GM23338 (cell line): ENCODE measurements around the gene TMEM114. TPM values are rescaled to one million over a fixed set of nuclear protein-coding genes. Genes with fewer than 3 reads are reported as not detected.

ENCODE experiments used
- ATAC-seq: fragments of 200-7000 bp; cut with Tn5 transposase; 3 replicates; pipeline ENCODE4 v1.9.1; 2020
- DNase-seq: peaks from one replicate; pipeline ENCODE4 v3.0.0-alpha.2; 2015; ENCODE audit warnings: low spot score
- H2AFZ ChIP-seq: fragments of 200-600 bp; sonication (generic); 2 replicates; pipeline ENCODE4 v1.8.0; 2016; ENCODE audit warnings: antibody characterized with exemption, mild to moderate bottlenecking, moderate library complexity
- H3F3A ChIP-seq: fragments of 200-600 bp; sonication (generic); replicated peaks from 2 replicates; pipeline ENCODE4 v1.8.0; 2017; ENCODE audit warnings: antibody characterized with exemption, mixed run types, low read depth
- H3K27ac ChIP-seq: fragments of 200-600 bp; sonication (generic); 2 replicates; pipeline ENCODE4 v1.6.1; 2016; ENCODE audit warnings: low read depth
- H3K27me3 ChIP-seq: fragments of 200-600 bp; sonication (generic); 2 replicates; pipeline ENCODE4 v1.8.0; 2016; ENCODE audit warnings: mild to moderate bottlenecking, mixed run types, moderate library complexity; ENCODE audit not compliant: insufficient read depth
- H3K36me3 ChIP-seq: fragments of 200-600 bp; sonication (generic); 2 replicates; pipeline ENCODE4 v1.8.0; 2016; ENCODE audit warnings: mild to moderate bottlenecking; ENCODE audit not compliant: insufficient read depth
- H3K4me1 ChIP-seq: fragments of 200-600 bp; sonication (generic); 2 replicates; pipeline ENCODE4 v1.8.0; 2016; ENCODE audit warnings: mild to moderate bottlenecking, moderate library complexity; ENCODE audit not compliant: insufficient read depth
- H3K4me2 ChIP-seq: fragments of 200-600 bp; sonication (generic); 2 replicates; pipeline ENCODE4 v1.7.1; 2017; ENCODE audit warnings: mixed run types
- H3K4me3 ChIP-seq: fragments of 200-600 bp; sonication (generic); 2 replicates; pipeline ENCODE4 v1.6.1; 2016; ENCODE audit warnings: mixed run types
- H3K79me2 ChIP-seq: fragments of 200-600 bp; sonication (generic); replicated peaks from 2 replicates; pipeline ENCODE4 v1.8.0; 2017; ENCODE audit warnings: mild to moderate bottlenecking; ENCODE audit not compliant: insufficient read depth
- H3K9me2 ChIP-seq: fragments of 200-600 bp; sonication (generic); 2 replicates; pipeline ENCODE4 v1.8.0; 2017; ENCODE audit not compliant: insufficient read depth
- H4K20me1 ChIP-seq: fragments of 200-600 bp; sonication (generic); replicated peaks from 2 replicates; pipeline ENCODE4 v1.8.0; 2017; ENCODE audit warnings: mild to moderate bottlenecking; ENCODE audit not compliant: insufficient read depth
- H3K27ac Mint-ChIP-seq: 2 replicates; pipeline ENCODE4 v1.8.0; 2020; ENCODE audit warnings: inconsistent platforms, mild to moderate bottlenecking, moderate library complexity, mixed read lengths
- H3K27me3 Mint-ChIP-seq: 3 replicates; pipeline ENCODE4 v1.8.0; 2022; ENCODE audit warnings: low read depth, mild to moderate bottlenecking, moderate library complexity, mixed read lengths, inconsistent platforms; ENCODE audit not compliant: insufficient read depth, poor library complexity
- H3K36me3 Mint-ChIP-seq: 3 replicates; pipeline ENCODE4 v1.8.0; 2021; ENCODE audit warnings: low read depth, mild to moderate bottlenecking, inconsistent platforms, moderate library complexity, mixed read lengths
- H3K4me1 Mint-ChIP-seq: 3 replicates; pipeline ENCODE4 v1.8.0; 2020; ENCODE audit warnings: mild to moderate bottlenecking, inconsistent platforms, mixed read lengths
- H3K4me3 Mint-ChIP-seq: 3 replicates; pipeline ENCODE4 v1.8.0; 2021; ENCODE audit warnings: moderate library complexity, mild to moderate bottlenecking, inconsistent platforms, mixed read lengths
- H3K9me3 Mint-ChIP-seq: 3 replicates; pipeline ENCODE4 v1.8.0; 2020; ENCODE audit warnings: moderate library complexity, mild to moderate bottlenecking, inconsistent platforms, mixed read lengths
- CREB1 ChIP-seq: fragments of 250-450 bp; sonication (Bioruptor Pico); IDR thresholded peaks from 2 replicates; pipeline ENCODE4 v1.5.0; 2020; ENCODE audit warnings: low read depth, mild to moderate bottlenecking, moderate library complexity
- EZH2 ChIP-seq: fragments of 200-600 bp; sonication (generic); IDR thresholded peaks from one replicate; pipeline ENCODE4 v1.8.0; 2017; ENCODE audit warnings: antibody characterized with exemption, mild to moderate bottlenecking, low read depth; ENCODE audit not compliant: unreplicated experiment
- EZH2phosphoT487 ChIP-seq: fragments of 200-600 bp; sonication (generic); IDR thresholded peaks from one replicate; pipeline ENCODE4 v1.8.1; 2018; ENCODE audit warnings: antibody characterized with exemption; ENCODE audit not compliant: unreplicated experiment
- POLR2AphosphoS5 ChIP-seq: IDR thresholded peaks from 2 replicates; pipeline ENCODE4 v1.6.1; 2016; ENCODE audit warnings: antibody characterized with exemption, low read depth
- ZNF114 ChIP-seq: fragments of 250-450 bp; sonication (Bioruptor Pico); IDR thresholded peaks from 2 replicates; pipeline ENCODE4 v1.5.0; 2020; ENCODE audit warnings: mild to moderate bottlenecking, moderate library complexity
- ZNF331 ChIP-seq: fragments of 250-450 bp; sonication (Bioruptor Pico); IDR thresholded peaks from 2 replicates; pipeline ENCODE4 v1.5.0; 2020; ENCODE audit warnings: low read depth, mild to moderate bottlenecking, moderate library complexity
- polyA plus RNA-seq: library from polyadenylated mRNA; unstranded; fragments of >200 nt; fragmentation: Nextera tagmentation; extraction: Ambion mirVana; gene quantifications from 2 replicates; pipeline ENCODE4 v1.2.1, GENCODE V29; 2016
- total RNA-seq: library from RNA; depleted of rRNA; stranded (reverse); fragments of >200 nt; shearing (Covaris generic); gene quantifications from 2 replicates; pipeline ENCODE4 v1.2.3, GENCODE V29; 2014
- TF ChIP-seq, protein P1 (sequence below): IDR thresholded peaks from one replicate; pipeline ENCODE4 v1.6.1; 2018; ENCODE audit warnings: antibody characterized with exemption; ENCODE audit not compliant: unreplicated experiment
- TF ChIP-seq, protein P2 (sequence below): fragments of 250-450 bp; sonication (Bioruptor Pico); IDR thresholded peaks from 2 replicates; pipeline ENCODE4 v1.5.0; 2020; ENCODE audit warnings: mild to moderate bottlenecking, moderate library complexity

The TMEM114 gene
- total and polyA plus RNA-seq, 2 experiments from 2014 or later, result 0.47 to 0.52 TPM

GRCh38 chr16:8577678-8578304 is 12.5 kb downstream of the TMEM114 start:
- no peak overlapping the region for H2AFZ ChIP-seq
- TF ChIP-seq, protein P1, sequence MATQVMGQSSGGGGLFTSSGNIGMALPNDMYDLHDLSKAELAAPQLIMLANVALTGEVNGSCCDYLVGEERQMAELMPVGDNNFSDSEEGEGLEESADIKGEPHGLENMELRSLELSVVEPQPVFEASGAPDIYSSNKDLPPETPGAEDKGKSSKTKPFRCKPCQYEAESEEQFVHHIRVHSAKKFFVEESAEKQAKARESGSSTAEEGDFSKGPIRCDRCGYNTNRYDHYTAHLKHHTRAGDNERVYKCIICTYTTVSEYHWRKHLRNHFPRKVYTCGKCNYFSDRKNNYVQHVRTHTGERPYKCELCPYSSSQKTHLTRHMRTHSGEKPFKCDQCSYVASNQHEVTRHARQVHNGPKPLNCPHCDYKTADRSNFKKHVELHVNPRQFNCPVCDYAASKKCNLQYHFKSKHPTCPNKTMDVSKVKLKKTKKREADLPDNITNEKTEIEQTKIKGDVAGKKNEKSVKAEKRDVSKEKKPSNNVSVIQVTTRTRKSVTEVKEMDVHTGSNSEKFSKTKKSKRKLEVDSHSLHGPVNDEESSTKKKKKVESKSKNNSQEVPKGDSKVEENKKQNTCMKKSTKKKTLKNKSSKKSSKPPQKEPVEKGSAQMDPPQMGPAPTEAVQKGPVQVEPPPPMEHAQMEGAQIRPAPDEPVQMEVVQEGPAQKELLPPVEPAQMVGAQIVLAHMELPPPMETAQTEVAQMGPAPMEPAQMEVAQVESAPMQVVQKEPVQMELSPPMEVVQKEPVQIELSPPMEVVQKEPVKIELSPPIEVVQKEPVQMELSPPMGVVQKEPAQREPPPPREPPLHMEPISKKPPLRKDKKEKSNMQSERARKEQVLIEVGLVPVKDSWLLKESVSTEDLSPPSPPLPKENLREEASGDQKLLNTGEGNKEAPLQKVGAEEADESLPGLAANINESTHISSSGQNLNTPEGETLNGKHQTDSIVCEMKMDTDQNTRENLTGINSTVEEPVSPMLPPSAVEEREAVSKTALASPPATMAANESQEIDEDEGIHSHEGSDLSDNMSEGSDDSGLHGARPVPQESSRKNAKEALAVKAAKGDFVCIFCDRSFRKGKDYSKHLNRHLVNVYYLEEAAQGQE, result no peak
- TF ChIP-seq POLR2AphosphoS5, result no peak
- no peak for TF ChIP-seq EZH2
- TF ChIP-seq ZNF114, result no peak
- no peak overlapping the region for H3K4me2 ChIP-seq
- peaks cover 5% of the 10 kb centered on the region; the same call in 2 of the 3 replicates for H3K9me3 Mint-ChIP-seq
- H3F3A ChIP-seq, result no peaks in the 10 kb centered on the region
- no peaks in the 10 kb centered on the region for H3K36me3 ChIP-seq
- no peak overlapping the region for H3K27ac ChIP-seq
- H3K9me2 ChIP-seq, result peaks cover 4% of the 10 kb centered on the region
- H3K27me3 Mint-ChIP-seq, result peaks cover 6% of the 10 kb centered on the region
- ATAC-seq (no peak), DNase-seq (no peak)
- H3K4me1 ChIP-seq, result no peaks in the 10 kb centered on the region
- H3K4me3 Mint-ChIP-seq, result no peak overlapping the region
- no peaks in the 10 kb centered on the region for H3K27me3 ChIP-seq
- H4K20me1 ChIP-seq, result no peaks in the 10 kb centered on the region
- peaks cover 4% of the 10 kb centered on the region; the same call in 2 of the 3 replicates for H3K36me3 Mint-ChIP-seq
- H3K79me2 ChIP-seq, result no peaks in the 10 kb centered on the region
- H3K4me3 ChIP-seq, result no peak overlapping the region
- H3K27ac Mint-ChIP-seq, result no peak overlapping the region
- H3K4me1 Mint-ChIP-seq, result peaks cover 12% of the 10 kb centered on the region

DNA sequence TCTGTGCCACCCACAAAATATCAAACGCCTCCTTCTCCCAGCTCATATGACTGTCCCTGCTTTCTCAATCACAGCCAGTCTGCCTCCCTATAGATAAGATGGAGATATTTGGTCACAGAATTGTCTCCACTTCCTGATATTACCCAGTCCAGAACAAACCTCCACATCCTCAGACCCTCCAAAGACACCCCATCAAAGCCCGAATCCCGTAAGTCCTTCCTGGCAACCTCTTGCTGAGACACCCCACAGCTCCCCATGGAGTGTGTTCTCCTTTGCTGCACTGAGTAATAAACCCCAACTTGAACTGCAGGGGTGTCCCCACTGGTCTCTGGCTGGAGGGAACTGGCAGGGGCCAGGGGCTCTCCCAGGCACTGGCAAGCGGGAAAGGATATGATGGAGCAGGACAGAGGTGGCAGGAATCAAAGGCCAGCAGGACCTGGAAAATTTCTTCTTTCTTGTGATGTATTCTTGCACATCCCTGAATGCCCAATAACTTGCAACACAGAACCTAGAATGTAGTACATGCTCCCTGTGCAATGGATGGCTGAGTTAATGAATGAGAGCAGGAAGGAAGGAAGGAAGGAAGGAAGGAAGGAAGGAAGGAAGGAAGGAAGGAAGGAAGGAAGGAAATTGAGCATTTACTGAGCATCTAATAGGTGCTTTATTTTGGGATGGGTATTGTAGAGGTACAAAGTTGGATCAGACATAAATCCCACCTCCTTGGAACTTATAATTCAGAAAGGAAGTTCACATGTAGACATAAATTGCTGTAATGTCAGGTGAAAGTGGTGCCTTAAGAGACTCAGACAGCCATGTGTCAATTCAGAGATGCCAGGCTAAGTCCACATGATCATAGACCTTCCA is 13.9 kb downstream of the TMEM114 start:
- ATAC-seq, result no peak
- no peaks in the 10 kb centered on the region for H3K36me3 ChIP-seq
- peaks cover 5% of the 10 kb centered on the region; the same call in 2 of the 3 replicates for H3K9me3 Mint-ChIP-seq
- no peak overlapping the region for H3K4me2 ChIP-seq
- no peaks in the 10 kb centered on the region for H4K20me1 ChIP-seq
- H3K27me3 Mint-ChIP-seq, result peaks cover 10% of the 10 kb centered on the region
- H3K4me3 Mint-ChIP-seq, result no peak overlapping the region
- no peaks in the 10 kb centered on the region for H3K79me2 ChIP-seq
- H3K36me3 Mint-ChIP-seq, result peaks cover 4% of the 10 kb centered on the region; the same call in 2 of the 3 replicates
- H3K9me2 ChIP-seq, result peaks cover 4% of the 10 kb centered on the region
- H3K4me1 ChIP-seq, result peaks cover 9% of the 10 kb centered on the region
- H3K27ac Mint-ChIP-seq, result no peak overlapping the region
- H3K27ac ChIP-seq, result no peak overlapping the region
- H3K4me1 Mint-ChIP-seq, result peaks cover 20% of the 10 kb centered on the region
- no peaks in the 10 kb centered on the region for H3K27me3 ChIP-seq
- no peak overlapping the region for H3K4me3 ChIP-seq
- H2AFZ ChIP-seq, result no peak overlapping the region
- no peak for DNase-seq
- H3F3A ChIP-seq, result no peaks in the 10 kb centered on the region
- TF ChIP-seq EZH2phosphoT487 (no peak), ZNF331 (CRISPR knock-in tag) (no peak), ZNF114 (no peak), CREB1 (CRISPR knock-in tag) (no peak)
- TF ChIP-seq, protein P2, sequence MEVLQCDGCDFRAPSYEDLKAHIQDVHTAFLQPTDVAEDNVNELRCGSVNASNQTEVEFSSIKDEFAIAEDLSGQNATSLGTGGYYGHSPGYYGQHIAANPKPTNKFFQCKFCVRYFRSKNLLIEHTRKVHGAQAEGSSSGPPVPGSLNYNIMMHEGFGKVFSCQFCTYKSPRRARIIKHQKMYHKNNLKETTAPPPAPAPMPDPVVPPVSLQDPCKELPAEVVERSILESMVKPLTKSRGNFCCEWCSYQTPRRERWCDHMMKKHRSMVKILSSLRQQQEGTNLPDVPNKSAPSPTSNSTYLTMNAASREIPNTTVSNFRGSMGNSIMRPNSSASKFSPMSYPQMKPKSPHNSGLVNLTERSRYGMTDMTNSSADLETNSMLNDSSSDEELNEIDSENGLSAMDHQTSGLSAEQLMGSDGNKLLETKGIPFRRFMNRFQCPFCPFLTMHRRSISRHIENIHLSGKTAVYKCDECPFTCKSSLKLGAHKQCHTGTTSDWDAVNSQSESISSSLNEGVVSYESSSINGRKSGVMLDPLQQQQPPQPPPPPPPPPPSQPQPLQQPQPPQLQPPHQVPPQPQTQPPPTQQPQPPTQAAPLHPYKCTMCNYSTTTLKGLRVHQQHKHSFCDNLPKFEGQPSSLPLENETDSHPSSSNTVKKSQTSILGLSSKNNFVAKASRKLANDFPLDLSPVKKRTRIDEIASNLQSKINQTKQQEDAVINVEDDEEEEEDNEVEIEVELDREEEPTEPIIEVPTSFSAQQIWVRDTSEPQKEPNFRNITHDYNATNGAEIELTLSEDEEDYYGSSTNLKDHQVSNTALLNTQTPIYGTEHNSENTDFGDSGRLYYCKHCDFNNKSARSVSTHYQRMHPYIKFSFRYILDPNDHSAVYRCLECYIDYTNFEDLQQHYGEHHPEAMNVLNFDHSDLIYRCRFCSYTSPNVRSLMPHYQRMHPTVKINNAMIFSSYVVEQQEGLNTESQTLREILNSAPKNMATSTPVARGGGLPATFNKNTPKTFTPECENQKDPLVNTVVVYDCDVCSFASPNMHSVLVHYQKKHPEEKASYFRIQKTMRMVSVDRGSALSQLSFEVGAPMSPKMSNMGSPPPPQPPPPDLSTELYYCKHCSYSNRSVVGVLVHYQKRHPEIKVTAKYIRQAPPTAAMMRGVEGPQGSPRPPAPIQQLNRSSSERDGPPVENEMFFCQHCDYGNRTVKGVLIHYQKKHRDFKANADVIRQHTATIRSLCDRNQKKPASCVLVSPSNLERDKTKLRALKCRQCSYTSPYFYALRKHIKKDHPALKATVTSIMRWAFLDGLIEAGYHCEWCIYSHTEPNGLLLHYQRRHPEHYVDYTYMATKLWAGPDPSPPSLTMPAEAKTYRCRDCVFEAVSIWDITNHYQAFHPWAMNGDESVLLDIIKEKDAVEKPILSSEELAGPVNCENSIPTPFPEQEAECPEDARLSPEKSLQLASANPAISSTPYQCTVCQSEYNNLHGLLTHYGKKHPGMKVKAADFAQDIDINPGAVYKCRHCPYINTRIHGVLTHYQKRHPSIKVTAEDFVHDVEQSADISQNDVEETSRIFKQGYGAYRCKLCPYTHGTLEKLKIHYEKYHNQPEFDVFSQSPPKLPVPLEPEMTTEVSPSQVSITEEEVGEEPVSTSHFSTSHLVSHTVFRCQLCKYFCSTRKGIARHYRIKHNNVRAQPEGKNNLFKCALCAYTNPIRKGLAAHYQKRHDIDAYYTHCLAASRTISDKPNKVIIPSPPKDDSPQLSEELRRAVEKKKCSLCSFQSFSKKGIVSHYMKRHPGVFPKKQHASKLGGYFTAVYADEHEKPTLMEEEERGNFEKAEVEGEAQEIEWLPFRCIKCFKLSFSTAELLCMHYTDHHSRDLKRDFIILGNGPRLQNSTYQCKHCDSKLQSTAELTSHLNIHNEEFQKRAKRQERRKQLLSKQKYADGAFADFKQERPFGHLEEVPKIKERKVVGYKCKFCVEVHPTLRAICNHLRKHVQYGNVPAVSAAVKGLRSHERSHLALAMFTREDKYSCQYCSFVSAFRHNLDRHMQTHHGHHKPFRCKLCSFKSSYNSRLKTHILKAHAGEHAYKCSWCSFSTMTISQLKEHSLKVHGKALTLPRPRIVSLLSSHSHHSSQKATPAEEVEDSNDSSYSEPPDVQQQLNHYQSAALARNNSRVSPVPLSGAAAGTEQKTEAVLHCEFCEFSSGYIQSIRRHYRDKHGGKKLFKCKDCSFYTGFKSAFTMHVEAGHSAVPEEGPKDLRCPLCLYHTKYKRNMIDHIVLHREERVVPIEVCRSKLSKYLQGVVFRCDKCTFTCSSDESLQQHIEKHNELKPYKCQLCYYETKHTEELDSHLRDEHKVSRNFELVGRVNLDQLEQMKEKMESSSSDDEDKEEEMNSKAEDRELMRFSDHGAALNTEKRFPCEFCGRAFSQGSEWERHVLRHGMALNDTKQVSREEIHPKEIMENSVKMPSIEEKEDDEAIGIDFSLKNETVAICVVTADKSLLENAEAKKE (CRISPR knock-in tag), result no peak
